PC-9 (cell line): ENCODE measurements around the gene SENP6.
"Not testable (repeated sequence)": the region's sequence is repeated elsewhere in the genome, so short reads cannot be mapped to it uniquely, and the experiment has no call there.

Experiments
- EZH2 ChIP-seq: fragments of 200-600 bp; sonication (generic); IDR thresholded peaks from 2 replicates; pipeline ENCODE4 v1.8.0; 2017; ENCODE audit warnings: antibody characterized with exemption, low read depth
- TF ChIP-seq, protein P1 (sequence below): fragments of 200-600 bp; sonication (generic); conservative IDR thresholded peaks from 2 replicates; pipeline ENCODE4 v1.6.1; 2017; ENCODE audit warnings: mixed run types, antibody characterized with exemption, mild to moderate bottlenecking, moderate library complexity

- TF ChIP-seq, protein P1, sequence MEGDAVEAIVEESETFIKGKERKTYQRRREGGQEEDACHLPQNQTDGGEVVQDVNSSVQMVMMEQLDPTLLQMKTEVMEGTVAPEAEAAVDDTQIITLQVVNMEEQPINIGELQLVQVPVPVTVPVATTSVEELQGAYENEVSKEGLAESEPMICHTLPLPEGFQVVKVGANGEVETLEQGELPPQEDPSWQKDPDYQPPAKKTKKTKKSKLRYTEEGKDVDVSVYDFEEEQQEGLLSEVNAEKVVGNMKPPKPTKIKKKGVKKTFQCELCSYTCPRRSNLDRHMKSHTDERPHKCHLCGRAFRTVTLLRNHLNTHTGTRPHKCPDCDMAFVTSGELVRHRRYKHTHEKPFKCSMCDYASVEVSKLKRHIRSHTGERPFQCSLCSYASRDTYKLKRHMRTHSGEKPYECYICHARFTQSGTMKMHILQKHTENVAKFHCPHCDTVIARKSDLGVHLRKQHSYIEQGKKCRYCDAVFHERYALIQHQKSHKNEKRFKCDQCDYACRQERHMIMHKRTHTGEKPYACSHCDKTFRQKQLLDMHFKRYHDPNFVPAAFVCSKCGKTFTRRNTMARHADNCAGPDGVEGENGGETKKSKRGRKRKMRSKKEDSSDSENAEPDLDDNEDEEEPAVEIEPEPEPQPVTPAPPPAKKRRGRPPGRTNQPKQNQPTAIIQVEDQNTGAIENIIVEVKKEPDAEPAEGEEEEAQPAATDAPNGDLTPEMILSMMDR, result not testable (repeated sequence)
- not testable (repeated sequence) for TF ChIP-seq EZH2
These were observed 31.0 kb upstream of the SENP6 start for GRCh38 chr6:75570671-75571070.
